Osteoblast (primary cell): ENCODE results near the gene NMS. TPM values are rescaled to one million over a fixed set of nuclear protein-coding genes. Genes with fewer than 3 reads are reported as not detected.

Experiments
- DNase-seq: peaks from one replicate; pipeline ENCODE4 v3.0.0; 2011; ENCODE audit warnings: low spot score, mixed read lengths; ENCODE audit not compliant: insufficient read length; ENCODE audit errors: missing footprints
- H2AFZ ChIP-seq: 2 replicates; pipeline ENCODE4 v1.6.0; 2011; ENCODE audit warnings: mild to moderate bottlenecking, low read length
- H3K27ac ChIP-seq: 2 replicates; pipeline ENCODE4 v1.5.1; 2011; ENCODE audit warnings: mild to moderate bottlenecking, low read depth, low read length, moderate library complexity
- H3K27me3 ChIP-seq: 2 replicates; pipeline ENCODE4 v1.6.0; 2012; ENCODE audit warnings: mild to moderate bottlenecking, control low read depth, inconsistent platforms, low read length, moderate library complexity; ENCODE audit not compliant: insufficient read depth
- H3K36me3 ChIP-seq: 2 replicates; pipeline ENCODE4 v1.5.1; 2011; ENCODE audit warnings: mild to moderate bottlenecking, low read length, control low read depth, moderate library complexity; ENCODE audit not compliant: insufficient read depth
- H3K4me1 ChIP-seq: 2 replicates; pipeline ENCODE4 v1.5.1; 2011; ENCODE audit warnings: mild to moderate bottlenecking, low read length, control low read depth, moderate library complexity; ENCODE audit not compliant: insufficient read depth
- H3K4me2 ChIP-seq: 2 replicates; pipeline ENCODE4 v1.6.0; 2011; ENCODE audit warnings: mild to moderate bottlenecking, low read length; ENCODE audit not compliant: insufficient read depth
- H3K4me3 ChIP-seq: fragments of 200-600 bp; sonication (generic); 3 replicates; pipeline ENCODE4 v1.5.1; 2012; ENCODE audit warnings: mild to moderate bottlenecking, low read length, inconsistent platforms; ENCODE audit not compliant: insufficient read depth
- H3K79me2 ChIP-seq: 2 replicates; pipeline ENCODE4 v1.6.0; 2012; ENCODE audit warnings: mild to moderate bottlenecking, low read length, control low read depth, inconsistent platforms; ENCODE audit not compliant: insufficient read depth
- H3K9me3 ChIP-seq: 2 replicates; pipeline ENCODE4 v1.5.1; 2011; ENCODE audit warnings: low read depth, low read length, control low read depth
- H4K20me1 ChIP-seq: 2 replicates; pipeline ENCODE4 v1.6.0; 2012; ENCODE audit warnings: mild to moderate bottlenecking, low read length, control low read depth; ENCODE audit not compliant: insufficient read depth
- total RNA-seq: library from RNA; depleted of rRNA; stranded (reverse); fragments of >200 nt; gene quantifications from 2 replicates; pipeline ENCODE4 v1.2.3, GENCODE V29; 2012
- TF ChIP-seq, protein P1 (sequence below): IDR thresholded peaks from 2 replicates; pipeline ENCODE4 v1.5.1; 2011; ENCODE audit warnings: mild to moderate bottlenecking, low read depth, low read length, moderate library complexity; ENCODE audit errors: extremely low read depth

NMS gene
- total RNA-seq, 1 donor, result not detected

DNA sequence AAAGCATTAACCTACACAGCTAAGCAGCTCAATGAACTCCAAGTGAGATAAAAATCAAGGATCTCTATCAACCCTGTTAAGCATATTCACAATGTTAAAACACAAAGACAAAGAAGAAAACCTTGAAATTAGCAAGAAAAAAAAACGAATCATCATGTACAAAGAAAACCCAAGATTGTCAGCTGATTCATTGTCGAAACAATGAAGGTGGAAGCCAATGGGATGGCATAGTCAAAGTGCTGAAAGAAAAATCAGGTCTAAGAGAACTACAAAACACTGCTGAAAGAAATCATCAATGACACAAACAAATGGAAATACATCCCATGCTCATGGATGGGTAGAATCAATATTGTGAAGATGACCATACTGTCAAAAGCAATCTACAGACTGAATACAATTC is 32.5 kb downstream of the NMS start:
- H3K79me2 ChIP-seq, result no peaks in the 10 kb centered on the region
- H4K20me1 ChIP-seq, result no peaks in the 10 kb centered on the region
- no peaks in the 10 kb centered on the region for H3K36me3 ChIP-seq
- no peak overlapping the region for H3K4me3 ChIP-seq
- no peak overlapping the region for H2AFZ ChIP-seq
- TF ChIP-seq, protein P1, sequence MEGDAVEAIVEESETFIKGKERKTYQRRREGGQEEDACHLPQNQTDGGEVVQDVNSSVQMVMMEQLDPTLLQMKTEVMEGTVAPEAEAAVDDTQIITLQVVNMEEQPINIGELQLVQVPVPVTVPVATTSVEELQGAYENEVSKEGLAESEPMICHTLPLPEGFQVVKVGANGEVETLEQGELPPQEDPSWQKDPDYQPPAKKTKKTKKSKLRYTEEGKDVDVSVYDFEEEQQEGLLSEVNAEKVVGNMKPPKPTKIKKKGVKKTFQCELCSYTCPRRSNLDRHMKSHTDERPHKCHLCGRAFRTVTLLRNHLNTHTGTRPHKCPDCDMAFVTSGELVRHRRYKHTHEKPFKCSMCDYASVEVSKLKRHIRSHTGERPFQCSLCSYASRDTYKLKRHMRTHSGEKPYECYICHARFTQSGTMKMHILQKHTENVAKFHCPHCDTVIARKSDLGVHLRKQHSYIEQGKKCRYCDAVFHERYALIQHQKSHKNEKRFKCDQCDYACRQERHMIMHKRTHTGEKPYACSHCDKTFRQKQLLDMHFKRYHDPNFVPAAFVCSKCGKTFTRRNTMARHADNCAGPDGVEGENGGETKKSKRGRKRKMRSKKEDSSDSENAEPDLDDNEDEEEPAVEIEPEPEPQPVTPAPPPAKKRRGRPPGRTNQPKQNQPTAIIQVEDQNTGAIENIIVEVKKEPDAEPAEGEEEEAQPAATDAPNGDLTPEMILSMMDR, result no peak
- no peaks in the 10 kb centered on the region for H3K4me1 ChIP-seq
- no peak for DNase-seq
- no peaks in the 10 kb centered on the region for H3K9me3 ChIP-seq
- no peaks in the 10 kb centered on the region for H3K27me3 ChIP-seq
- no peak overlapping the region for H3K27ac ChIP-seq
- no peak overlapping the region for H3K4me2 ChIP-seq

DNA sequence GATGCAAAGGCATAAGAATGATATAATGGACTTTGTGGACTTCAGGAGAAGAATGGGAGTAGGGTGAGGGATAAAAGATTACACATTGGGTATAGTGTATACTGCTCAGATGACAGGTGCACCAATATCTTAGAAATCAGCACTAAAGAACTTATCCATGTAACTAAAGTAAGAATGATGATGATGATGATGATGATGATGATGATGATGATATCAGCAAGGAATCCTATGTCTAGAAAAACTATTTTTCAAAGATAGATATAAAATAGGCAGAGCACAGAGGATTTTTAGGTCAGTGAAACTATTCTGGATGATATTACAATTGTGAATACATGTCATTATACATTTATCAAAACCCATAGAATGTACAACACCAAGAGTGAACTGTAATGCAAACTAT is 34.3 kb downstream of the NMS start:
- no peaks in the 10 kb centered on the region for H3K9me3 ChIP-seq
- H4K20me1 ChIP-seq, result no peaks in the 10 kb centered on the region
- no peaks in the 10 kb centered on the region for H3K79me2 ChIP-seq
- no peak overlapping the region for H3K4me3 ChIP-seq
- no peak for DNase-seq
- no peaks in the 10 kb centered on the region for H3K4me1 ChIP-seq
- no peak overlapping the region for H2AFZ ChIP-seq
- H3K4me2 ChIP-seq, result no peak overlapping the region
- H3K36me3 ChIP-seq, result no peaks in the 10 kb centered on the region
- no peaks in the 10 kb centered on the region for H3K27me3 ChIP-seq
- TF ChIP-seq, protein P1, result no peak
- H3K27ac ChIP-seq, result no peak overlapping the region

GRCh38 chr2:100509066-100509465 is 38.8 kb downstream of the NMS start:
- H3K36me3 ChIP-seq, result no peaks in the 10 kb centered on the region

DNA sequence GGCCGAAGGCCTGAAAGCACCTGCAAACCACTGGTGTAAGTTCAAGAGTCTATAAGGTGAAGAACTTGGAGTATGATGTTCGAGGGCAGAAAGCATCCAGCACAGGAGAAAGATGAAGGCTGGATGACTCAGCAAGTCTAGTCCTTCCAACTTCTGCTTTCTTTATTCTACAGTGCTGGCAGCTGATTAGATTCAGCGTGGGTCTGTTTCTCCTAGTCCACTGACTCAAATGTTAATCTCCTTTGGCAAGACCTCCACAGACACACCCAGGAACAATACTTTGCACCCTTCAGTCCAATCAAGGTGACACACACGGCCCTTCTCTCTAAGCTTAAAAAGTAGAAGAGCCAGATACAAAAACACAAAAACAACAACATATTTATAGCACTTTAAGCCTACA is 43.4 kb downstream of the NMS start:
- H3K4me2 ChIP-seq, result no peak overlapping the region
- H2AFZ ChIP-seq, result no peak overlapping the region
- DNase-seq, result no peak
- no peak overlapping the region for H3K27ac ChIP-seq
- H3K4me1 ChIP-seq, result no peaks in the 10 kb centered on the region
- no peaks in the 10 kb centered on the region for H3K36me3 ChIP-seq
- no peaks in the 10 kb centered on the region for H3K27me3 ChIP-seq
- no peak overlapping the region for H3K4me3 ChIP-seq
- H4K20me1 ChIP-seq, result no peaks in the 10 kb centered on the region
- H3K79me2 ChIP-seq, result no peaks in the 10 kb centered on the region
- TF ChIP-seq, protein P1, result no peak
- no peaks in the 10 kb centered on the region for H3K9me3 ChIP-seq

More at GRCh38 chr2:100509066-100509465, 38.8 kb downstream of the NMS start:
- Histone ChIP-seq H3K4me1 (no peaks in the 10 kb centered on the region), H3K9me3 (no peaks in the 10 kb centered on the region), H3K79me2 (no peaks in the 10 kb centered on the region), H4K20me1 (no peaks in the 10 kb centered on the region), H2AFZ (no peak overlapping the region), H3K4me2 (no peak overlapping the region), H3K4me3 (no peak overlapping the region), H3K27me3 (no peaks in the 10 kb centered on the region), H3K27ac (no peak overlapping the region)
- DNase-seq, result no peak
- TF ChIP-seq, protein P1, result no peak
